WTC11 (cell line): Measurements from ENCODE around the gene GATAD2A. TPM values are rescaled to one million over a fixed set of nuclear protein-coding genes. Genes with fewer than 3 reads are reported as not detected.

Experiments used
- ATAC-seq: fragments of 200-7000 bp; cut with Tn5 transposase; 2 replicates; pipeline ENCODE4 v1.10.0; 2021; ENCODE audit warnings: mild to moderate bottlenecking, moderate library complexity
- CTCF ChIA-PET: fragments of 300-600 bp; sonication (Branson Sonifier 250); formaldehyde crosslinking; loops from one replicate; lab custom pipeline; 2021; ENCODE audit warnings: antibody characterized with exemption; lab: Charles Lee
- POLR2A ChIA-PET: fragments of 350-600 bp; sonication (Branson Sonifier 250); formaldehyde crosslinking; loops from one replicate; lab custom pipeline; 2021; ENCODE audit warnings: antibody characterized with exemption; lab: Charles Lee
- DNase-seq: peaks from one replicate; pipeline ENCODE4 v3.0.0; 2021; ENCODE audit warnings: low spot score
- H3K27ac Mint-ChIP-seq: 2 replicates; pipeline ENCODE4 v1.8.0; 2021; ENCODE audit warnings: mixed read lengths
- H3K27me3 Mint-ChIP-seq: 2 replicates; pipeline ENCODE4 v1.8.0; 2021; ENCODE audit warnings: low read depth, mild to moderate bottlenecking, moderate library complexity, mixed read lengths
- H3K36me3 Mint-ChIP-seq: 2 replicates; pipeline ENCODE4 v1.8.0; 2021; ENCODE audit warnings: mixed read lengths
- H3K4me1 Mint-ChIP-seq: 2 replicates; pipeline ENCODE4 v1.8.0; 2022; ENCODE audit warnings: mixed read lengths
- H3K4me3 Mint-ChIP-seq: 2 replicates; pipeline ENCODE4 v1.8.0; 2021; ENCODE audit warnings: mild to moderate bottlenecking, moderate library complexity, mixed read lengths
- H3K9me3 Mint-ChIP-seq: 2 replicates; pipeline ENCODE4 v1.8.0; 2021; ENCODE audit warnings: mixed read lengths
- ATF2 ChIP-seq: sonication (generic); formaldehyde crosslinking; IDR thresholded peaks from 2 replicates; pipeline ENCODE4 v1.8.1; 2022; ENCODE audit warnings: low read depth, missing genetic modification reagents, borderline replicate concordance
- NFATC4 ChIP-seq: fragments of 250-450 bp; sonication (Bioruptor Pico); IDR thresholded peaks from 2 replicates; pipeline ENCODE4 v1.9.0; 2021; ENCODE audit warnings: mild to moderate bottlenecking
- OVOL2 ChIP-seq: fragments of 250-450 bp; sonication (Bioruptor Pico); IDR thresholded peaks from 2 replicates; pipeline ENCODE4 v1.9.0; 2021; ENCODE audit warnings: mild to moderate bottlenecking, borderline replicate concordance
- PREB ChIP-seq: sonication (generic); formaldehyde crosslinking; IDR thresholded peaks from 2 replicates; pipeline ENCODE4 v1.8.1; 2022; ENCODE audit warnings: mild to moderate bottlenecking, missing genetic modification reagents, moderate library complexity, borderline replicate concordance
- PRRX2 ChIP-seq: fragments of 250-450 bp; sonication (Bioruptor Pico); IDR thresholded peaks from 2 replicates; pipeline ENCODE4 v1.8.0; 2021; ENCODE audit warnings: mild to moderate bottlenecking
- SOX15 ChIP-seq: fragments of 250-450 bp; sonication (Bioruptor Pico); IDR thresholded peaks from 2 replicates; pipeline ENCODE4 v1.9.0; 2021; ENCODE audit warnings: mild to moderate bottlenecking
- TEAD4 ChIP-seq: sonication (generic); formaldehyde crosslinking; IDR thresholded peaks from 2 replicates; pipeline ENCODE4 v1.8.0; 2022; ENCODE audit warnings: mild to moderate bottlenecking, missing genetic modification reagents
- ZBTB21 ChIP-seq: sonication (generic); formaldehyde crosslinking; IDR thresholded peaks from 2 replicates; pipeline ENCODE4 v1.8.1; 2023; ENCODE audit warnings: mild to moderate bottlenecking, missing genetic modification reagents, borderline replicate concordance
- ZNF219 ChIP-seq: sonication (generic); formaldehyde crosslinking; IDR thresholded peaks from 2 replicates; pipeline ENCODE4 v1.8.0; 2023; ENCODE audit warnings: missing genetic modification reagents, mild to moderate bottlenecking, borderline replicate concordance
- ZNF263 ChIP-seq: sonication (generic); formaldehyde crosslinking; IDR thresholded peaks from 2 replicates; pipeline ENCODE4 v1.8.1; 2022; ENCODE audit warnings: low read depth, mild to moderate bottlenecking, moderate library complexity, missing genetic modification reagents
- ZNF423 ChIP-seq: fragments of 250-450 bp; sonication (Bioruptor Pico); IDR thresholded peaks from 2 replicates; pipeline ENCODE4 v2.1.2; 2022; ENCODE audit warnings: mild to moderate bottlenecking, moderate library complexity
- total RNA-seq: library from RNA; stranded (reverse); gene quantifications from 3 replicates; pipeline ENCODE4 v1.2.3, GENCODE V29; 2021
- TF ChIP-seq, protein P1 (sequence below): fragments of 250-450 bp; sonication (Bioruptor Pico); IDR thresholded peaks from 2 replicates; pipeline ENCODE4 v1.8.0; 2021; ENCODE audit warnings: mild to moderate bottlenecking
- TF ChIP-seq, protein P2 (sequence below): sonication (generic); formaldehyde crosslinking; IDR thresholded peaks from 2 replicates; pipeline ENCODE4 v1.8.1; 2023; ENCODE audit warnings: mild to moderate bottlenecking, missing genetic modification reagents, moderate library complexity
- TF ChIP-seq, protein P3 (sequence below): sonication (generic); formaldehyde crosslinking; IDR thresholded peaks from 2 replicates; pipeline ENCODE4 v1.8.1; 2022; ENCODE audit warnings: missing genetic modification reagents, borderline replicate concordance
- TF ChIP-seq, protein P4 (sequence below): sonication (generic); formaldehyde crosslinking; IDR thresholded peaks from 2 replicates; pipeline ENCODE4 v1.8.0; 2023; ENCODE audit warnings: mild to moderate bottlenecking, missing genetic modification reagents
- TF ChIP-seq, protein P5 (sequence below): sonication (generic); formaldehyde crosslinking; IDR thresholded peaks from 2 replicates; pipeline ENCODE4 v1.8.0; 2022; ENCODE audit warnings: missing genetic modification reagents
- TF ChIP-seq, protein P6 (sequence below): sonication (generic); formaldehyde crosslinking; IDR thresholded peaks from 2 replicates; pipeline ENCODE4 v1.8.0; 2022; ENCODE audit warnings: mild to moderate bottlenecking, missing genetic modification reagents

Gene GATAD2A
- total RNA-seq, 1 experiment from 2014 or later = 209 TPM

DNA sequence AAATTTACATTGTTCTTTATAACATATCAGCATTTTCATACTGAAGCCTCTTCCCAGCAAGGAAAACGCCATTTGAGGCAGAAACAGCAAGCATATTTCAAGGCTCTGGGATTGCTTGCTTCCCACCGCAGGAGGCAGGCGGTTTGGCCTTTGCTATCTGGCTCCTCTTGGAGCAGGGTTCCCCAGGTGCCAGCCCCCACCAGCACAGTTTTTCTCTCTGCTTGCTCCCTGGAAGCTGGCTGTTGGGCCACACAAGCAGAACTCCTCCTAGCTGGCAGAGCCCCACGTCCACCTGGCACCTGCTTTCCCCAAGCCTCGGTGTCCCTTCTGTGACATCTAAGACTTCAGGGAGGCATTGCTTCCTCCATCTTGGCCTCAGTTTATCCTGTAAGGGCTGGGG, 16.7 kb downstream of the GATAD2A start (continued):
- TF ChIP-seq, protein P1, sequence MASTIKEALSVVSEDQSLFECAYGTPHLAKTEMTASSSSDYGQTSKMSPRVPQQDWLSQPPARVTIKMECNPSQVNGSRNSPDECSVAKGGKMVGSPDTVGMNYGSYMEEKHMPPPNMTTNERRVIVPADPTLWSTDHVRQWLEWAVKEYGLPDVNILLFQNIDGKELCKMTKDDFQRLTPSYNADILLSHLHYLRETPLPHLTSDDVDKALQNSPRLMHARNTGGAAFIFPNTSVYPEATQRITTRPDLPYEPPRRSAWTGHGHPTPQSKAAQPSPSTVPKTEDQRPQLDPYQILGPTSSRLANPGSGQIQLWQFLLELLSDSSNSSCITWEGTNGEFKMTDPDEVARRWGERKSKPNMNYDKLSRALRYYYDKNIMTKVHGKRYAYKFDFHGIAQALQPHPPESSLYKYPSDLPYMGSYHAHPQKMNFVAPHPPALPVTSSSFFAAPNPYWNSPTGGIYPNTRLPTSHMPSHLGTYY (CRISPR knock-in tag) = no peak
- TF ChIP-seq ZNF423 (CRISPR knock-in tag) = no peak
- TF ChIP-seq ZBTB21 (CRISPR knock-in tag) = no peak
- TF ChIP-seq, protein P2, sequence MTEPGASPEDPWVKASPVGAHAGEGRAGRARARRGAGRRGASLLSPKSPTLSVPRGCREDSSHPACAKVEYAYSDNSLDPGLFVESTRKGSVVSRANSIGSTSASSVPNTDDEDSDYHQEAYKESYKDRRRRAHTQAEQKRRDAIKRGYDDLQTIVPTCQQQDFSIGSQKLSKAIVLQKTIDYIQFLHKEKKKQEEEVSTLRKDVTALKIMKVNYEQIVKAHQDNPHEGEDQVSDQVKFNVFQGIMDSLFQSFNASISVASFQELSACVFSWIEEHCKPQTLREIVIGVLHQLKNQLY (CRISPR knock-in tag) = no peak
- no peak for TF ChIP-seq ATF2

- no peaks in the 10 kb centered on the region for H3K9me3 Mint-ChIP-seq
- ATAC-seq (no peak), DNase-seq (no peak)
- CTCF ChIA-PET = interaction anchor here (0.8 kb wide), 1 partner anchor 18 kb away, joined by 3 read pairs; the partner anchor contains the start of gene GATAD2A
- H3K36me3 Mint-ChIP-seq = peaks cover 3% of the 10 kb centered on the region
- POLR2A ChIA-PET = interaction anchor here (1.0 kb wide), 1 partner anchor 18 kb away, joined by 6 read pairs; the partner anchor contains the start of gene GATAD2A
- H3K4me3 Mint-ChIP-seq = no peak overlapping the region
- H3K27me3 Mint-ChIP-seq = no peaks in the 10 kb centered on the region
- TF ChIP-seq OVOL2 (CRISPR knock-in tag) (no peak), NFATC4 (CRISPR knock-in tag) (no peak), ZNF219 (CRISPR knock-in tag) (no peak), ZNF263 (CRISPR knock-in tag) (no peak), PRRX2 (CRISPR knock-in tag) (no peak), PREB (CRISPR knock-in tag) (no peak), SOX15 (CRISPR knock-in tag) (no peak), TEAD4 (CRISPR knock-in tag) (no peak)
- TF ChIP-seq, protein P3, sequence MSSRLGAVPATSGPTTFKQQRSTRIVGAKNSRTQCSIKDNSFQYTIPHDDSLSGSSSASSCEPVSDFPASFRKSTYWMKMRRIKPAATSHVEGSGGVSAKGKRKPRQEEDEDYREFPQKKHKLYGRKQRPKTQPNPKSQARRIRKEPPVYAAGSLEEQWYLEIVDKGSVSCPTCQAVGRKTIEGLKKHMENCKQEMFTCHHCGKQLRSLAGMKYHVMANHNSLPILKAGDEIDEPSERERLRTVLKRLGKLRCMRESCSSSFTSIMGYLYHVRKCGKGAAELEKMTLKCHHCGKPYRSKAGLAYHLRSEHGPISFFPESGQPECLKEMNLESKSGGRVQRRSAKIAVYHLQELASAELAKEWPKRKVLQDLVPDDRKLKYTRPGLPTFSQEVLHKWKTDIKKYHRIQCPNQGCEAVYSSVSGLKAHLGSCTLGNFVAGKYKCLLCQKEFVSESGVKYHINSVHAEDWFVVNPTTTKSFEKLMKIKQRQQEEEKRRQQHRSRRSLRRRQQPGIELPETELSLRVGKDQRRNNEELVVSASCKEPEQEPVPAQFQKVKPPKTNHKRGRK (CRISPR knock-in tag) = no peak
- TF ChIP-seq, protein P4, sequence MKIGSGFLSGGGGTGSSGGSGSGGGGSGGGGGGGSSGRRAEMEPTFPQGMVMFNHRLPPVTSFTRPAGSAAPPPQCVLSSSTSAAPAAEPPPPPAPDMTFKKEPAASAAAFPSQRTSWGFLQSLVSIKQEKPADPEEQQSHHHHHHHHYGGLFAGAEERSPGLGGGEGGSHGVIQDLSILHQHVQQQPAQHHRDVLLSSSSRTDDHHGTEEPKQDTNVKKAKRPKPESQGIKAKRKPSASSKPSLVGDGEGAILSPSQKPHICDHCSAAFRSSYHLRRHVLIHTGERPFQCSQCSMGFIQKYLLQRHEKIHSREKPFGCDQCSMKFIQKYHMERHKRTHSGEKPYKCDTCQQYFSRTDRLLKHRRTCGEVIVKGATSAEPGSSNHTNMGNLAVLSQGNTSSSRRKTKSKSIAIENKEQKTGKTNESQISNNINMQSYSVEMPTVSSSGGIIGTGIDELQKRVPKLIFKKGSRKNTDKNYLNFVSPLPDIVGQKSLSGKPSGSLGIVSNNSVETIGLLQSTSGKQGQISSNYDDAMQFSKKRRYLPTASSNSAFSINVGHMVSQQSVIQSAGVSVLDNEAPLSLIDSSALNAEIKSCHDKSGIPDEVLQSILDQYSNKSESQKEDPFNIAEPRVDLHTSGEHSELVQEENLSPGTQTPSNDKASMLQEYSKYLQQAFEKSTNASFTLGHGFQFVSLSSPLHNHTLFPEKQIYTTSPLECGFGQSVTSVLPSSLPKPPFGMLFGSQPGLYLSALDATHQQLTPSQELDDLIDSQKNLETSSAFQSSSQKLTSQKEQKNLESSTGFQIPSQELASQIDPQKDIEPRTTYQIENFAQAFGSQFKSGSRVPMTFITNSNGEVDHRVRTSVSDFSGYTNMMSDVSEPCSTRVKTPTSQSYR = no peak
- TF ChIP-seq, protein P5, sequence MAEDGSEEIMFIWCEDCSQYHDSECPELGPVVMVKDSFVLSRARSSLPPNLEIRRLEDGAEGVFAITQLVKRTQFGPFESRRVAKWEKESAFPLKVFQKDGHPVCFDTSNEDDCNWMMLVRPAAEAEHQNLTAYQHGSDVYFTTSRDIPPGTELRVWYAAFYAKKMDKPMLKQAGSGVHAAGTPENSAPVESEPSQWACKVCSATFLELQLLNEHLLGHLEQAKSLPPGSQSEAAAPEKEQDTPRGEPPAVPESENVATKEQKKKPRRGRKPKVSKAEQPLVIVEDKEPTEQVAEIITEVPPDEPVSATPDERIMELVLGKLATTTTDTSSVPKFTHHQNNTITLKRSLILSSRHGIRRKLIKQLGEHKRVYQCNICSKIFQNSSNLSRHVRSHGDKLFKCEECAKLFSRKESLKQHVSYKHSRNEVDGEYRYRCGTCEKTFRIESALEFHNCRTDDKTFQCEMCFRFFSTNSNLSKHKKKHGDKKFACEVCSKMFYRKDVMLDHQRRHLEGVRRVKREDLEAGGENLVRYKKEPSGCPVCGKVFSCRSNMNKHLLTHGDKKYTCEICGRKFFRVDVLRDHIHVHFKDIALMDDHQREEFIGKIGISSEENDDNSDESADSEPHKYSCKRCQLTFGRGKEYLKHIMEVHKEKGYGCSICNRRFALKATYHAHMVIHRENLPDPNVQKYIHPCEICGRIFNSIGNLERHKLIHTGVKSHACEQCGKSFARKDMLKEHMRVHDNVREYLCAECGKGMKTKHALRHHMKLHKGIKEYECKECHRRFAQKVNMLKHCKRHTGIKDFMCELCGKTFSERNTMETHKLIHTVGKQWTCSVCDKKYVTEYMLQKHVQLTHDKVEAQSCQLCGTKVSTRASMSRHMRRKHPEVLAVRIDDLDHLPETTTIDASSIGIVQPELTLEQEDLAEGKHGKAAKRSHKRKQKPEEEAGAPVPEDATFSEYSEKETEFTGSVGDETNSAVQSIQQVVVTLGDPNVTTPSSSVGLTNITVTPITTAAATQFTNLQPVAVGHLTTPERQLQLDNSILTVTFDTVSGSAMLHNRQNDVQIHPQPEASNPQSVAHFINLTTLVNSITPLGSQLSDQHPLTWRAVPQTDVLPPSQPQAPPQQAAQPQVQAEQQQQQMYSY = no peak
- TF ChIP-seq, protein P6, sequence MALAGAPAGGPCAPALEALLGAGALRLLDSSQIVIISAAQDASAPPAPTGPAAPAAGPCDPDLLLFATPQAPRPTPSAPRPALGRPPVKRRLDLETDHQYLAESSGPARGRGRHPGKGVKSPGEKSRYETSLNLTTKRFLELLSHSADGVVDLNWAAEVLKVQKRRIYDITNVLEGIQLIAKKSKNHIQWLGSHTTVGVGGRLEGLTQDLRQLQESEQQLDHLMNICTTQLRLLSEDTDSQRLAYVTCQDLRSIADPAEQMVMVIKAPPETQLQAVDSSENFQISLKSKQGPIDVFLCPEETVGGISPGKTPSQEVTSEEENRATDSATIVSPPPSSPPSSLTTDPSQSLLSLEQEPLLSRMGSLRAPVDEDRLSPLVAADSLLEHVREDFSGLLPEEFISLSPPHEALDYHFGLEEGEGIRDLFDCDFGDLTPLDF (CRISPR knock-in tag) = no peak
- H3K4me1 Mint-ChIP-seq = peaks cover 40% of the 10 kb centered on the region
- no peak overlapping the region for H3K27ac Mint-ChIP-seq
Observed at GRCh38 chr19:19423322-19423721, 17.8 kb downstream of the GATAD2A start.
